Neural cell (in vitro differentiated cells): Measurements from ENCODE around the gene SPDL1. TPM values are rescaled to one million over a fixed set of nuclear protein-coding genes. Genes with fewer than 3 reads are reported as not detected.

Source experiments
- H2AFZ ChIP-seq: fragments of 200-600, 300-800 bp; sonication (generic), shearing (Covaris generic); 2 replicates; pipeline ENCODE4 v1.6.0; 2014; ENCODE audit warnings: low read depth, mild to moderate bottlenecking, antibody characterized with exemption, low read length, moderate library complexity
- H3F3A ChIP-seq: fragments of 200-600 bp; shearing (Covaris generic); 2 replicates; pipeline ENCODE4 v1.6.1; 2016; ENCODE audit warnings: mild to moderate bottlenecking, moderate library complexity, mixed read lengths, antibody characterized with exemption, low read length; ENCODE audit not compliant: insufficient read depth, poor library complexity, severe bottlenecking
- H3K27ac ChIP-seq: fragments of 200-600, 300-800 bp; sonication (generic), shearing (Covaris generic); 2 replicates; pipeline ENCODE4 v1.5.1; 2014; ENCODE audit warnings: mild to moderate bottlenecking, low read length, moderate library complexity
- H3K27me3 ChIP-seq: fragments of 300-800, 200-600 bp; sonication (generic), shearing (Covaris generic); 2 replicates; pipeline ENCODE4 v1.6.0; 2014; ENCODE audit warnings: mild to moderate bottlenecking, low read depth, low read length, moderate library complexity; ENCODE audit not compliant: insufficient read depth
- H3K36me3 ChIP-seq: fragments of 300-800, 200-600 bp; sonication (generic), shearing (Covaris generic); 2 replicates; pipeline ENCODE4 v1.5.1; 2014; ENCODE audit warnings: mild to moderate bottlenecking, antibody characterized with exemption, low read length, moderate library complexity; ENCODE audit not compliant: insufficient read depth
- H3K4me2 ChIP-seq: fragments of 300-800, 200-600 bp; sonication (generic), shearing (Covaris generic); 2 replicates; pipeline ENCODE4 v1.6.0; 2014; ENCODE audit warnings: mild to moderate bottlenecking, low read length
- H3K4me3 ChIP-seq: fragments of 300-800, 200-600 bp; sonication (generic), shearing (Covaris generic); 2 replicates; pipeline ENCODE4 v1.5.1; 2014; ENCODE audit warnings: mild to moderate bottlenecking, low read length, moderate library complexity
- H3K79me2 ChIP-seq: fragments of 200-600 bp; shearing (Covaris generic); replicated peaks from 2 replicates; pipeline ENCODE4 v1.6.0; 2014; ENCODE audit warnings: mild to moderate bottlenecking, low read length, moderate library complexity; ENCODE audit not compliant: insufficient read depth
- H3K9ac ChIP-seq: fragments of 300-800, 200-600 bp; sonication (generic), shearing (Covaris generic); 2 replicates; pipeline ENCODE4 v1.6.1; 2016; ENCODE audit warnings: mild to moderate bottlenecking, low read length, mixed read lengths
- H3K9me2 ChIP-seq: fragments of 200-600 bp; shearing (Covaris generic); 2 replicates; pipeline ENCODE4 v1.6.1; 2016; ENCODE audit warnings: mild to moderate bottlenecking, low read length, mixed read lengths; ENCODE audit not compliant: insufficient read depth
- H3K9me3 ChIP-seq: fragments of 200-600, 300-800 bp; sonication (generic), shearing (Covaris generic); 2 replicates; pipeline ENCODE4 v1.6.1; 2016; ENCODE audit warnings: mild to moderate bottlenecking, mixed run types, low read length, moderate library complexity, mixed read lengths
- H4K20me1 ChIP-seq: fragments of 200-600 bp; shearing (Covaris generic); 2 replicates; pipeline ENCODE4 v1.6.1; 2016; ENCODE audit warnings: mild to moderate bottlenecking, mixed run types; ENCODE audit not compliant: insufficient read depth
- CTCF ChIP-seq: fragments of 450-650 bp; IDR thresholded peaks from 2 replicates; pipeline ENCODE4 v1.5.1; 2014; ENCODE audit warnings: antibody characterized with exemption, mild to moderate bottlenecking, moderate library complexity; ENCODE audit not compliant: poor library complexity, severe bottlenecking
- EP300 ChIP-seq: fragments of 450-650 bp; conservative IDR thresholded peaks from 2 replicates; pipeline ENCODE4 v1.6.1; 2014; ENCODE audit warnings: antibody characterized with exemption, mild to moderate bottlenecking, moderate library complexity; ENCODE audit not compliant: poor library complexity, severe bottlenecking
- EZH2 ChIP-seq: fragments of 200-600, 300-800 bp; shearing (Covaris generic), sonication (generic); IDR thresholded peaks from 2 replicates; pipeline ENCODE4 v1.6.1; 2014; ENCODE audit warnings: antibody characterized with exemption, low read length, borderline replicate concordance, mild to moderate bottlenecking; ENCODE audit not compliant: insufficient read depth, poor library complexity, severe bottlenecking
- MXI1 ChIP-seq: fragments of 450-650 bp; conservative IDR thresholded peaks from 2 replicates; pipeline ENCODE4 v1.6.1; 2014; ENCODE audit warnings: antibody characterized with exemption, mild to moderate bottlenecking; ENCODE audit not compliant: poor library complexity, severe bottlenecking
- POLR2AphosphoS5 ChIP-seq: IDR thresholded peaks from 2 replicates; pipeline ENCODE4 v1.6.1; 2012
- RAD21 ChIP-seq: fragments of 450-650 bp; conservative IDR thresholded peaks from 2 replicates; pipeline ENCODE4 v1.6.1; 2014; ENCODE audit warnings: antibody characterized with exemption, mild to moderate bottlenecking, moderate library complexity
- REST ChIP-seq: IDR thresholded peaks from 2 replicates; pipeline ENCODE4 v1.6.1; 2012; ENCODE audit warnings: borderline replicate concordance
- SMC3 ChIP-seq: fragments of 450-650 bp; conservative IDR thresholded peaks from 2 replicates; pipeline ENCODE4 v1.6.1; 2014; ENCODE audit warnings: antibody characterized with exemption, mild to moderate bottlenecking, moderate library complexity; ENCODE audit not compliant: poor library complexity
- TAF1 ChIP-seq: IDR thresholded peaks from 2 replicates; pipeline ENCODE4 v1.6.1; 2012; ENCODE audit warnings: low read depth
- polyA plus RNA-seq: library from polyadenylated mRNA; depleted of rRNA; stranded (reverse); fragments of >200 nt; gene quantifications from 2 replicates; pipeline ENCODE4 v1.2.3, GENCODE V29; 2014

Gene SPDL1
- polyA plus RNA-seq, 1 donor from 2014 or later = 26.6 TPM

- no peak overlapping the region for H3K4me2 ChIP-seq
- H3K9me3 ChIP-seq = no peaks in the 10 kb centered on the region
- no peaks in the 10 kb centered on the region for H3F3A ChIP-seq
- H3K27me3 ChIP-seq = peaks cover 14% of the 10 kb centered on the region
- H3K9me2 ChIP-seq = no peaks in the 10 kb centered on the region
- no peak overlapping the region for H3K27ac ChIP-seq
- H2AFZ ChIP-seq = no peak overlapping the region
- H3K79me2 ChIP-seq = no peaks in the 10 kb centered on the region
- H4K20me1 ChIP-seq = no peaks in the 10 kb centered on the region
- no peak overlapping the region for H3K4me3 ChIP-seq
- no peaks in the 10 kb centered on the region for H3K36me3 ChIP-seq
- no peak overlapping the region for H3K9ac ChIP-seq
- TF ChIP-seq CTCF (no peak), RAD21 (no peak), EZH2 (no peak), MXI1 (no peak), EP300 (no peak), TAF1 (no peak), SMC3 (no peak), POLR2AphosphoS5 (no peak), REST (no peak)
These were observed 51.0 kb downstream of the SPDL1 start for GRCh38 chr5:169634606-169635005.

DNA sequence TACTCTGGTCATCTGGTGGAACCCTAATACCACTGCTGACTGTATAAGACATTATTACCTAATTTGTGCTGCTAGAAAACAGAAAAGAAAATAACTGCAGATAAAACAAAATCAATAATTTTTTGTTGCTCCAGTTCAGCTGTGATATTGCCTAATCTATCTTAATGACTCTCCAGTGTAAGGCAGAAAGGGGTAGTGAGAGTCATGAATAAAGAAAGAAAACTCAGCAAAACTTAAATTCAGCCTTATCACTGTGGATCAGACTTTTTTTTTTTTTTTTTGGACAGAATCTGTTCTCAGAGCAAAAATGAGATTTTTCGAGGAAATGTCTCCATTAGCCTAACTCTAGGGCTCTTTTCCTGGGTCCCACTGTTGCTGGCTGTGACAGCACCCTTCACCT lies 52.4 kb downstream of the SPDL1 start:
- H3K27ac ChIP-seq = no peak overlapping the region
- H3K4me3 ChIP-seq = no peak overlapping the region
- H3K9me2 ChIP-seq = no peaks in the 10 kb centered on the region
- no peaks in the 10 kb centered on the region for H4K20me1 ChIP-seq
- no peak overlapping the region for H2AFZ ChIP-seq
- no peaks in the 10 kb centered on the region for H3K9me3 ChIP-seq
- no peaks in the 10 kb centered on the region for H3K36me3 ChIP-seq
- H3F3A ChIP-seq = no peaks in the 10 kb centered on the region
- H3K4me2 ChIP-seq = no peak overlapping the region
- TF ChIP-seq RAD21 = no peak
- TF ChIP-seq SMC3 = no peak
- no peak for TF ChIP-seq POLR2AphosphoS5
- no peak for TF ChIP-seq CTCF
- no peak for TF ChIP-seq MXI1
- no peak for TF ChIP-seq REST
- TF ChIP-seq EZH2 = no peak
- no peak overlapping the region for H3K9ac ChIP-seq
- peaks cover 14% of the 10 kb centered on the region for H3K27me3 ChIP-seq
- H3K79me2 ChIP-seq = no peaks in the 10 kb centered on the region
